RWPE1 (cell line): ENCODE results near the gene SH3TC2.

ENCODE experiments used
- CTCF ChIA-PET: fragments of 350-600 bp; sonication (Branson Sonifier 250); formaldehyde crosslinking; extraction: SDS; loops from one replicate; lab custom pipeline; 2021; lab: Yijun Ruan, JAX
- POLR2A ChIA-PET: fragments of 400-600 bp; formaldehyde crosslinking; extraction: SDS; loops from one replicate; lab custom pipeline; 2020; ENCODE audit warnings: antibody characterized with exemption; ENCODE audit not compliant: low non-redundant PET; lab: Yijun Ruan, JAX
- DNase-seq: peaks from one replicate; pipeline ENCODE4 v3.0.0; 2012; ENCODE audit warnings: low spot score
- H3K27ac ChIP-seq: fragments of 450-650 bp; 2 replicates; pipeline ENCODE4 v1.5.1; 2017
- CTCF ChIP-seq: fragments of 450-650 bp; conservative IDR thresholded peaks from 2 replicates; pipeline ENCODE4 v1.5.1; 2017; ENCODE audit warnings: low read depth, mild to moderate bottlenecking

Gene SH3TC2

GRCh38 chr5:149030838-149031397 is 31.9 kb downstream of the SH3TC2 start:
- CTCF ChIA-PET = interaction anchor here (0.6 to 11.3 kb wide), 4 partner anchors 40 to 298 kb away, joined by 3 to 100 read pairs (median 3); no protein-coding TSS in a partner anchor
- DNase-seq = no peak
- no peak for TF ChIP-seq CTCF
- POLR2A ChIA-PET = no interaction called here
- H3K27ac ChIP-seq = no peak overlapping the region

- no peak overlapping the region for H3K27ac ChIP-seq
- ChIA-PET CTCF (interaction anchor here (0.6 to 11.3 kb wide), 4 partner anchors 241 to 297 kb away, joined by 3 to 100 read pairs (median 4); no protein-coding TSS in a partner anchor), POLR2A (no interaction called here)
- no peak for TF ChIP-seq CTCF
- DNase-seq = no peak
Observed at GRCh38 chr5:149030392-149030791, 32.5 kb downstream of the SH3TC2 start.

- TF ChIP-seq CTCF = no peak
- CTCF ChIA-PET = interaction anchor here (11.3 kb wide), 1 partner anchor 296 kb away, joined by 100 read pairs; no protein-coding TSS in a partner anchor
Observed at GRCh38 chr5:149028984-149029383, 33.9 kb downstream of the SH3TC2 start.

GRCh38 chr5:149028161-149028560 is 34.7 kb downstream of the SH3TC2 start:
- CTCF ChIA-PET = interaction anchor here (0.6 kb wide), 1 partner anchor 297 kb away, joined by 3 read pairs; no protein-coding TSS in a partner anchor
- POLR2A ChIA-PET = no interaction called here
- no peak overlapping the region for H3K27ac ChIP-seq
- TF ChIP-seq CTCF = no peak
- DNase-seq = no peak

More at GRCh38 chr5:149028984-149029383, 33.9 kb downstream of the SH3TC2 start:
- H3K27ac ChIP-seq = no peak overlapping the region
- DNase-seq = no peak
- POLR2A ChIA-PET = no interaction called here

GRCh38 chr5:149027636-149028035 is 35.2 kb downstream of the SH3TC2 start:
- ChIA-PET CTCF (interaction anchor here (0.6 to 1.6 kb wide), 2 partner anchors 87 to 297 kb away, joined by 3 to 5 read pairs; no protein-coding TSS in a partner anchor), POLR2A (no interaction called here)
- DNase-seq = no peak
- H3K27ac ChIP-seq = no peak overlapping the region
- no peak for TF ChIP-seq CTCF

GRCh38 chr5:149024943-149025342 is 37.9 kb downstream of the SH3TC2 start:
- ChIA-PET POLR2A (no interaction called here), CTCF (interaction anchor here (0.7 to 1.6 kb wide), 6 partner anchors 10 to 294 kb away, joined by 3 to 8 read pairs (median 4); no protein-coding TSS in a partner anchor)
- H3K27ac ChIP-seq = no peak overlapping the region
- DNase-seq = no peak
- no peak for TF ChIP-seq CTCF
